ENCODE measurements around the gene GDPD3. TPM values are rescaled to one million over a fixed set of nuclear protein-coding genes. Genes with fewer than 3 reads are reported as not detected.

The GDPD3 gene
- total and polyA plus RNA-seq, 2 experiments from 2014 or later, result 0.72 to 2.0 TPM

DNA sequence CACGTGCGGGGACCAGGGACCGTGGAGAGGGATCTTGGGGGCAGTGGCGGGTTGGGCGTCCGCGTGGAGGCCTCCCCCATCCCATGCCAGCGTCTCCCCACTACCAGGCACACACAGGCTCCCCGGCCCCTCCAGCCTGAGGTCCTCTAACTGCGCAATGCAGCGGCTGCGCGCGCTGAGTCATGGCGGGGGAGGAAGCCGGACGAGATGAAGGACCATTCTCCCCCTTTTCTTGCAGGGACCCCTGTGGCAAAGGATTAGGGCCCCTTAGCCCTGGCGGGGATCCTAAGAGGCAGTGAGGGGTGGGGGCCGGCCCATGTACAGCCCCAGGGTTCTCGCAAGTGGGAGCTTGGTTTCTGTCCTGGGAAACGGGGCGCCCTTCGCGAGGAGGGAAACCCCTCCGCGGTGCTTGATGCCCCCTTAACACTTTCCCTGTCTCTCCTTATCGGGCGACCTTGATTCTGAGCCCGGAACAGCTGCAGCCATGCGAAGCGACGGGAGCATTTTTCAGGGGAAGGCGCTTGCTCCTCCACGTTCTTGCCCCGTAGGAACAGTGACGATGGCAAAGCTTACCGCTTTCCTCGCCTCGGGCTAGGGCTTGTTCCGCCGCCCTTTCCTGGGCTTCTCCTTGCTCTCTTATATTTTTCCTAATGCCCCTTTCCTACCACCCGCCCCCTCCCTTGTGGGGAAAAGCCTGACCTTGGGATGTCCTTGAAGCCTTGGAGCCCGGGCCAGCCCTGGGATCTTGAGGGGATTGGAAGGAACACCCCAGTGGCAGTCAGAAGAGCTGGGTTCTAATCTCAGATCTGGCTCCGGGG lies 47.2 kb downstream of the GDPD3 start:
- no peak for TF ChIP-seq CTCF (IDR thresholded peaks at IDR 0.05; ENCODE audit: low read depth, low read length)
- DNase-seq (ENCODE audit: low read depth in 1 of 2, low spot score in 1 of 2), result peak; percentile 37 to 72
- Histone ChIP-seq H3K27me3 (no peaks in the 10 kb centered on the region), H3K4me3 (peak overlapping the region; percentile 85), H3K36me3 (peaks cover 42% of the 10 kb centered on the region), H3K9me3 (ENCODE audit: low read depth) (no peaks in the 10 kb centered on the region), H3K4me1 (ENCODE audit: low read depth) (peaks cover 34% of the 10 kb centered on the region), H3K27ac (peak overlapping the region; percentile 92)

GRCh38 chr16:30065102-30065942 lies 48.0 kb downstream of the GDPD3 start, which contains the start of gene ALDOA:
Gene ALDOA, plus strand, starts transcription at chr16:30065760. Its CDS starts 1,138 bp downstream, at chr16:30066898.
- H3K4me1 ChIP-seq (ENCODE audit: low read depth), result peaks cover 42% of the 10 kb centered on the region
- peak within 1 kb of the TSS; percentile 85 for H3K4me3 ChIP-seq
- TF ChIP-seq CTCF (IDR thresholded peaks at IDR 0.05; ENCODE audit: low read depth, low read length), result no peak
- H3K27me3 ChIP-seq, result no peaks in the 10 kb centered on the region
- H3K9me3 ChIP-seq (ENCODE audit: low read depth), result no peaks in the 10 kb centered on the region
- DNase-seq (ENCODE audit: low read depth in 1 of 2, low spot score in 1 of 2), result peak; percentile 99 to 100
- peak within 1 kb of the TSS; percentile 92 for H3K27ac ChIP-seq
- H3K36me3 ChIP-seq, result peaks cover 35% of the 10 kb centered on the region

DNA sequence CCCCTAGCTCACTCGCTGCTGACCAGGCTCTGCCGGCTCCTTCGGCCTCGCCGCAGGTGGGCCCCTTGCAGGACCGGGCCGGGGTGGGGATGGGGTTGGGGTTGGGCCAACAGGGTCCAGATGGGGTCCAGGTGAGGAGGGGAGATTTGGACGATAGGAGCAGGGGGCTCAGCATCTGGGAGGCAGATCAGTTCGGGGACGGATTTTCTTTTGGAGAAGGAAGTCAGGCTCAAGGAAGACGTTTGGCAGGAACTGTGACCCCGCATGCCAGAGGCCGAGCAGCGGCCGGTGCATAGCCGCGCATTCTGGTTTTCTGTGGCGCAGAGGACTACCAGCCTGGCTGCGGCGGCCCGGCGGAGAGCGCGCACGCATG lies 48.6 kb downstream of the GDPD3 start:
- H3K9me3 ChIP-seq (ENCODE audit: low read depth), result no peaks in the 10 kb centered on the region
- DNase-seq (ENCODE audit: low read depth in 1 of 2, low spot score in 1 of 2), result no peak
- no peak for TF ChIP-seq CTCF (IDR thresholded peaks at IDR 0.05; ENCODE audit: low read depth, low read length)
- peak overlapping the region; percentile 92 for H3K27ac ChIP-seq
- H3K36me3 ChIP-seq, result peaks cover 29% of the 10 kb centered on the region
- H3K4me3 ChIP-seq, result peak overlapping the region; percentile 85
- peaks cover 44% of the 10 kb centered on the region for H3K4me1 ChIP-seq (ENCODE audit: low read depth)
- no peaks in the 10 kb centered on the region for H3K27me3 ChIP-seq

DNA sequence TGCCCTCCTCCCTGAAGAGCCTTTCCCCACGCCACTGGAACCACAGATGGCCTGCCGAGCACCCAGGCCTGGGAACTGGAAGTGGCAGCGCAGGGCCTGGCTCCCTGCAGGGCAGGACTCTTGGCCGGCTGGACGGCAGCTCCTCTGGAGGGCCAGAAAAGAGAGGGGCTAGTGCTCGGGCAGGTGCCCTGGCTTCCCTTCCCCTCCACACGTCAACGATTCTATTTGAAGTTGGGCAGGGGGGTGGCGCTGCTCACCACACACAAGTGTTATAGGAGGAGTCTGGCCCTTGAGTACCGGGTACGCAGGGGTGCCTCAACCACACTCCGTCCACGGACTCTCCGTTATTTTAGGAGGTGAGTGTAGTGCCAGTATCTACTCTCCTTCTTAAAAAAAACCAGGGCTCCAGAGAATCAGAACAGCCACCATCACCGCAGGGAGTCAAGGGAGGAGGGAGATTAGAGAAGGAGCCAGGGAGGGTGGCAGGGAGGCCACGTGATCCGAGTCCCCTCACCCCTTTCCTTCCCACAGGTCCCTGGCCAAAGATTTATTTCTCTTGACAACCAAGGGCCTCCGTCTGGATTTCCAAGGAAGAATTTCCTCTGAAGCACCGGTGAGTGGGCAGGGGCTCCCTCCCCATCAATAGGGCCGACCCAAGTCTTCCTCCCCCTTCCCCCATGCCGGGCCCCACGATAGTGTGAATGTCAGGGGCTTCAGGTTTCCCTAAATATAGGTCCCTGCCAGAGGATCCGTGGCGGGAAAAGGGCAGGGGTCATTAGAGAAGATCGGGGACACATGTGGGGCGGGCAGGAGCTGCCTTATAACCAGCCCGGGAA lies 49.2 kb downstream of the GDPD3 start:
- TF ChIP-seq CTCF (IDR thresholded peaks at IDR 0.05; ENCODE audit: low read depth, low read length), result peak; percentile 19
- peaks cover 23% of the 10 kb centered on the region for H3K36me3 ChIP-seq
- peaks cover 44% of the 10 kb centered on the region for H3K4me1 ChIP-seq (ENCODE audit: low read depth)
- H3K4me3 ChIP-seq, result peak overlapping the region; percentile 85
- no peaks in the 10 kb centered on the region for H3K9me3 ChIP-seq (ENCODE audit: low read depth)
- peak overlapping the region; percentile 92 for H3K27ac ChIP-seq
- H3K27me3 ChIP-seq, result no peaks in the 10 kb centered on the region
- DNase-seq (ENCODE audit: low read depth in 1 of 2, low spot score in 1 of 2), result peak in 1 of 2 donors; percentile 87

Measured in cardiac muscle cell (in vitro differentiated cells and primary cell).